NCI-H1105 (cell line): ENCODE measurements around the gene CUX1.

ENCODE experiments used
- DNase-seq: peaks from one replicate; lab custom pipeline; 2025; lab: John Stamatoyannopoulos, UW

CUX1 gene

GRCh38 chr7:102185796-102186195, 368.4 kb downstream of the CUX1 start:
- DNase-seq, result no peak

GRCh38 chr7:102186306-102186705, 368.9 kb downstream of the CUX1 start:
- DNase-seq, result no peak

- DNase-seq, result no peak
Measured at GRCh38 chr7:102188746-102189145, 371.3 kb downstream of the CUX1 start.

GRCh38 chr7:102189756-102190155, 372.3 kb downstream of the CUX1 start:
- no peak for DNase-seq

- DNase-seq, result no peak
Measured at GRCh38 chr7:102190776-102191350, 373.4 kb downstream of the CUX1 start.

GRCh38 chr7:102191556-102192379, 374.3 kb downstream of the CUX1 start:
- DNase-seq, result no peak

GRCh38 chr7:102192790-102193189, 375.4 kb downstream of the CUX1 start:
- DNase-seq, result no peak

GRCh38 chr7:102193806-102194205, 376.4 kb downstream of the CUX1 start:
- DNase-seq, result no peak

GRCh38 chr7:102195361-102195760, 377.9 kb downstream of the CUX1 start:
- no peak for DNase-seq

GRCh38 chr7:102196028-102196427, 378.6 kb downstream of the CUX1 start:
- DNase-seq, result no peak

- DNase-seq, result no peak
Measured at GRCh38 chr7:102197161-102197560, 379.7 kb downstream of the CUX1 start.

- no peak for DNase-seq
Measured at GRCh38 chr7:102197599-102197998, 380.2 kb downstream of the CUX1 start.

- no peak for DNase-seq
Measured at GRCh38 chr7:102198417-102198956, 381.1 kb downstream of the CUX1 start.

GRCh38 chr7:102201576-102201975, 384.1 kb downstream of the CUX1 start:
- DNase-seq, result no peak

GRCh38 chr7:102202556-102202955, 385.1 kb downstream of the CUX1 start:
- DNase-seq, result no peak

- no peak for DNase-seq
Measured at GRCh38 chr7:102203218-102203617, 385.8 kb downstream of the CUX1 start.

GRCh38 chr7:102204212-102204611, 386.8 kb downstream of the CUX1 start:
- no peak for DNase-seq

GRCh38 chr7:102205915-102206314, 388.5 kb downstream of the CUX1 start:
- no peak for DNase-seq

GRCh38 chr7:102208826-102209225, 391.4 kb downstream of the CUX1 start:
- no peak for DNase-seq

GRCh38 chr7:102210787-102211186, 393.4 kb downstream of the CUX1 start:
- DNase-seq, result no peak

- no peak for DNase-seq
Measured at GRCh38 chr7:102211590-102212550, 394.4 kb downstream of the CUX1 start.

- DNase-seq, result no peak
Measured at GRCh38 chr7:102214477-102215072, 397.1 kb downstream of the CUX1 start.
